GM19035 (cell line): ENCODE measurements around the gene COL4A4.
A peak's percentile ranks its signal among the peaks of the same experiment; 100 is the strongest.
"Not testable (repeated sequence)": the region's sequence is repeated elsewhere in the genome, so short reads cannot be mapped to it uniquely, and the experiment has no call there.

ENCODE experiments used
- ATAC-seq: cut with Tn5 transposase; IDR thresholded peaks from one replicate; pipeline ENCODE4 v1.9.1; 2021; ENCODE audit not compliant: unreplicated experiment

COL4A4 gene

GRCh38 chr2:227163998-227164762, at the start of gene COL4A4, which contains the start of gene COL4A3:
COL4A4 (minus strand) TSS chr2:227164205; CDS start chr2:227147483, 16,722 bp downstream.
COL4A3 (plus strand) TSS chr2:227164624; CDS start chr2:227164727, 103 bp downstream.
- ATAC-seq = peak; percentile 58

- no peak for ATAC-seq
Measured at GRCh38 chr2:227207573-227207972, 43.6 kb upstream of the COL4A4 start.

GRCh38 chr2:227206406-227206805, 42.4 kb upstream of the COL4A4 start:
- no peak for ATAC-seq

GRCh38 chr2:227205701-227206100, 41.7 kb upstream of the COL4A4 start:
- no peak for ATAC-seq

- ATAC-seq = no peak
Measured at GRCh38 chr2:227204452-227204851, 40.4 kb upstream of the COL4A4 start.

GRCh38 chr2:227201771-227202170, 37.8 kb upstream of the COL4A4 start:
- ATAC-seq = no peak

- no peak for ATAC-seq
Measured at GRCh38 chr2:227198866-227199265, 34.9 kb upstream of the COL4A4 start.

GRCh38 chr2:227194219-227194618, 30.2 kb upstream of the COL4A4 start:
- no peak for ATAC-seq

- no peak for ATAC-seq
Measured at GRCh38 chr2:227192491-227192890, 28.5 kb upstream of the COL4A4 start.

- ATAC-seq = no peak
Measured at GRCh38 chr2:227191367-227191766, 27.4 kb upstream of the COL4A4 start.

- ATAC-seq = peak; percentile 87
Measured at GRCh38 chr2:227188292-227188691, 24.3 kb upstream of the COL4A4 start.

- no peak for ATAC-seq
Measured at GRCh38 chr2:227186751-227187150, 22.7 kb upstream of the COL4A4 start.

GRCh38 chr2:227185615-227186232, 21.7 kb upstream of the COL4A4 start:
- ATAC-seq = no peak

- ATAC-seq = no peak
Measured at GRCh38 chr2:227183657-227184367, 19.8 kb upstream of the COL4A4 start.

- ATAC-seq = no peak
Measured at GRCh38 chr2:227182765-227183164, 18.8 kb upstream of the COL4A4 start.

- ATAC-seq = no peak
Measured at GRCh38 chr2:227180770-227181169, 16.8 kb upstream of the COL4A4 start.

GRCh38 chr2:227179988-227180685, 16.1 kb upstream of the COL4A4 start:
- ATAC-seq = no peak

GRCh38 chr2:227177592-227178336, 13.8 kb upstream of the COL4A4 start:
- ATAC-seq = no peak

- not testable (repeated sequence) for ATAC-seq
Measured at GRCh38 chr2:227171779-227172178, 7.8 kb upstream of the COL4A4 start.

- peak; percentile 66 for ATAC-seq
Measured at GRCh38 chr2:227164763-227165291, 822 bp upstream of the COL4A4 start.
